Inflammatory macrophage treated with lipopolysaccharide for 1 hour (primary cell): ENCODE measurements around the gene OR52N5.
A peak's percentile ranks its signal among the peaks of the same experiment; 100 is the strongest.

Experiments
- DNase-seq, 2 donors: peaks; one replicate each; pipeline ENCODE4 v3.0.0-alpha.2; 2020 to 2022

OR52N5 gene

GRCh38 chr11:5783255-5783654, at the start of gene OR52N5:
OR52N5 (minus strand) TSS chr11:5783355; CDS start chr11:5778634, 4,721 bp downstream.
- DNase-seq: no peak

GRCh38 chr11:5831196-5831829, 48.2 kb upstream of the OR52N5 start:
- no peak for DNase-seq

GRCh38 chr11:5818245-5818886, 35.2 kb upstream of the OR52N5 start:
- DNase-seq: peak; percentile 12 to 29

GRCh38 chr11:5815534-5815933, 32.4 kb upstream of the OR52N5 start:
- peak; percentile 79 to 84 for DNase-seq

GRCh38 chr11:5809905-5810795, 27.0 kb upstream of the OR52N5 start:
- DNase-seq: no peak

- DNase-seq: peak in 1 of 2 donors; percentile 16
Measured at GRCh38 chr11:5809122-5809519, 26.0 kb upstream of the OR52N5 start.

- DNase-seq: peak; percentile 68 to 96
Measured at GRCh38 chr11:5808500-5809121, 25.5 kb upstream of the OR52N5 start, which contains the start of gene OR52N2. OR52N2 (plus strand) TSS chr11:5808924; CDS start chr11:5820336, 11,412 bp downstream.

GRCh38 chr11:5807580-5807979, 24.4 kb upstream of the OR52N5 start:
- DNase-seq: no peak

- no peak for DNase-seq
Measured at GRCh38 chr11:5803982-5804381, 20.8 kb upstream of the OR52N5 start.

- DNase-seq: no peak
Measured at GRCh38 chr11:5796541-5796940, 13.4 kb upstream of the OR52N5 start.

- DNase-seq: no peak
Measured at GRCh38 chr11:5791165-5791564, 8.0 kb upstream of the OR52N5 start, which contains the start of gene OR52N1. OR52N1 (minus strand) TSS chr11:5791265; CDS start chr11:5788816, 2,449 bp downstream.

- DNase-seq: no peak
Measured at GRCh38 chr11:5767056-5767455, 16.1 kb downstream of the OR52N5 start.

- no peak for DNase-seq
Measured at GRCh38 chr11:5753943-5754342, 29.2 kb downstream of the OR52N5 start, which contains the start of gene OR52N4. OR52N4 (plus strand) TSS chr11:5754243; CDS start chr11:5754741, 498 bp downstream.

- DNase-seq: no peak
Measured at GRCh38 chr11:5749836-5750235, 33.3 kb downstream of the OR52N5 start.

- DNase-seq: no peak
Measured at GRCh38 chr11:5746614-5747013, 36.5 kb downstream of the OR52N5 start.

GRCh38 chr11:5738431-5738830, 44.7 kb downstream of the OR52N5 start:
- DNase-seq: no peak

GRCh38 chr11:5737670-5738392, 45.3 kb downstream of the OR52N5 start:
- DNase-seq: no peak

- no peak for DNase-seq
Measured at GRCh38 chr11:5737091-5737490, 46.1 kb downstream of the OR52N5 start.

- DNase-seq: no peak
Measured at GRCh38 chr11:5736396-5736795, 46.8 kb downstream of the OR52N5 start, which contains the start of gene OR56B1. OR56B1 (plus strand) TSS chr11:5736448; CDS start chr11:5736517, 69 bp downstream.

- no peak for DNase-seq
Measured at GRCh38 chr11:5727691-5728090, 55.5 kb downstream of the OR52N5 start.

- DNase-seq: no peak
Measured at GRCh38 chr11:5726351-5726750, 56.8 kb downstream of the OR52N5 start.
